Dedifferentiated amniotic fluid mesenchymal stem cell (primary cell): ENCODE data around the gene LVRN.
"Not testable (repeated sequence)": the region's sequence is repeated elsewhere in the genome, so short reads cannot be mapped to it uniquely, and the experiment has no call there.

ENCODE experiments used
- DNase-seq: peaks from one replicate; pipeline ENCODE4 v3.0.0-alpha.2; 2016; ENCODE audit errors: extremely low spot score

LVRN gene

GRCh38 chr5:115962239-115962564 lies at the start of gene LVRN:
Gene LVRN (plus strand): TSS chr5:115962475. CDS start chr5:115962618, 143 bp downstream.
- DNase-seq, result no peak

GRCh38 chr5:115913623-115914400 lies 48.5 kb upstream of the LVRN start:
- not testable (repeated sequence) for DNase-seq

- no peak for DNase-seq
Measured at GRCh38 chr5:115920171-115920725, 42.0 kb upstream of the LVRN start.

- DNase-seq, result not testable (repeated sequence)
Measured at GRCh38 chr5:115928578-115929407, 33.5 kb upstream of the LVRN start.

GRCh38 chr5:115930171-115930570 lies 32.1 kb upstream of the LVRN start:
- not testable (repeated sequence) for DNase-seq

GRCh38 chr5:115930630-115931337 lies 31.5 kb upstream of the LVRN start:
- no peak for DNase-seq

- no peak for DNase-seq
Measured at GRCh38 chr5:115932991-115933390, 29.3 kb upstream of the LVRN start.

- no peak for DNase-seq
Measured at GRCh38 chr5:115934388-115934974, 27.8 kb upstream of the LVRN start.

- DNase-seq, result no peak
Measured at GRCh38 chr5:115936031-115936430, 26.2 kb upstream of the LVRN start.

- DNase-seq, result no peak
Measured at GRCh38 chr5:115939059-115939458, 23.2 kb upstream of the LVRN start.

GRCh38 chr5:115940080-115940810 lies 22.0 kb upstream of the LVRN start:
- DNase-seq, result no peak

GRCh38 chr5:115941051-115941675 lies 21.1 kb upstream of the LVRN start:
- DNase-seq, result peak; percentile 84

- DNase-seq, result no peak
Measured at GRCh38 chr5:115944501-115944900, 17.8 kb upstream of the LVRN start.

- DNase-seq, result no peak
Measured at GRCh38 chr5:115946655-115947054, 15.6 kb upstream of the LVRN start.

- DNase-seq, result no peak
Measured at GRCh38 chr5:115947260-115947659, 15.0 kb upstream of the LVRN start.

GRCh38 chr5:115948091-115948534 lies 14.2 kb upstream of the LVRN start:
- DNase-seq, result no peak

GRCh38 chr5:115949096-115949495 lies 13.2 kb upstream of the LVRN start:
- peak; percentile 36 for DNase-seq

- DNase-seq, result no peak
Measured at GRCh38 chr5:115952588-115952987, 9.7 kb upstream of the LVRN start.

GRCh38 chr5:115954144-115954543 lies 8.1 kb upstream of the LVRN start:
- DNase-seq, result no peak

GRCh38 chr5:115956957-115957356 lies 5.3 kb upstream of the LVRN start:
- DNase-seq, result no peak
